ENCODE measurements around the gene ACTN2.

Gene ACTN2

GRCh38 chr1:236691348-236691747 lies 5.0 kb downstream of the ACTN2 start:
- no peak for DNase-seq (ENCODE audit: low spot score)

GRCh38 chr1:236692128-236692527 lies 5.8 kb downstream of the ACTN2 start:
- DNase-seq (ENCODE audit: low spot score), result no peak

- no peak for DNase-seq (ENCODE audit: low spot score)
Measured at GRCh38 chr1:236692742-236693141, 6.4 kb downstream of the ACTN2 start.

GRCh38 chr1:236699366-236699765 lies 13.1 kb downstream of the ACTN2 start:
- no peak for DNase-seq (ENCODE audit: low spot score)

GRCh38 chr1:236700903-236701302 lies 14.6 kb downstream of the ACTN2 start:
- DNase-seq (ENCODE audit: low spot score), result no peak

GRCh38 chr1:236701782-236702181 lies 15.5 kb downstream of the ACTN2 start:
- no peak for DNase-seq (ENCODE audit: low spot score)

- no peak for DNase-seq (ENCODE audit: low spot score)
Measured at GRCh38 chr1:236702791-236703394, 16.6 kb downstream of the ACTN2 start.

- no peak for DNase-seq (ENCODE audit: low spot score)
Measured at GRCh38 chr1:236705771-236706170, 19.5 kb downstream of the ACTN2 start.

- DNase-seq (ENCODE audit: low spot score), result no peak
Measured at GRCh38 chr1:236706183-236706582, 19.9 kb downstream of the ACTN2 start.

GRCh38 chr1:236710328-236710892 lies 24.1 kb downstream of the ACTN2 start:
- DNase-seq (ENCODE audit: low spot score), result no peak

GRCh38 chr1:236716160-236716559 lies 29.9 kb downstream of the ACTN2 start:
- DNase-seq (ENCODE audit: low spot score), result no peak

- DNase-seq (ENCODE audit: low spot score), result no peak
Measured at GRCh38 chr1:236717811-236718210, 31.5 kb downstream of the ACTN2 start.

- DNase-seq (ENCODE audit: low spot score), result no peak
Measured at GRCh38 chr1:236718328-236718727, 32.0 kb downstream of the ACTN2 start.

- no peak for DNase-seq (ENCODE audit: low spot score)
Measured at GRCh38 chr1:236720206-236720605, 33.9 kb downstream of the ACTN2 start.

GRCh38 chr1:236720611-236721010 lies 34.3 kb downstream of the ACTN2 start:
- no peak for DNase-seq (ENCODE audit: low spot score)

- DNase-seq (ENCODE audit: low spot score), result no peak
Measured at GRCh38 chr1:236724049-236724448, 37.8 kb downstream of the ACTN2 start.

- no peak for DNase-seq (ENCODE audit: low spot score)
Measured at GRCh38 chr1:236724506-236724905, 38.2 kb downstream of the ACTN2 start.

GRCh38 chr1:236725668-236726067 lies 39.4 kb downstream of the ACTN2 start:
- no peak for DNase-seq (ENCODE audit: low spot score)

- DNase-seq (ENCODE audit: low spot score), result no peak
Measured at GRCh38 chr1:236727521-236727920, 41.2 kb downstream of the ACTN2 start.

GRCh38 chr1:236728752-236729151 lies 42.5 kb downstream of the ACTN2 start:
- no peak for DNase-seq (ENCODE audit: low spot score)

- DNase-seq (ENCODE audit: low spot score), result no peak
Measured at GRCh38 chr1:236733653-236734052, 47.4 kb downstream of the ACTN2 start.

- no peak for DNase-seq (ENCODE audit: low spot score)
Measured at GRCh38 chr1:236734141-236734765, 48.0 kb downstream of the ACTN2 start.

- no peak for DNase-seq (ENCODE audit: low spot score)
Measured at GRCh38 chr1:236736761-236737160, 50.5 kb downstream of the ACTN2 start.

- no peak for DNase-seq (ENCODE audit: low spot score)
Measured at GRCh38 chr1:236741753-236742152, 55.5 kb downstream of the ACTN2 start.

Measured in CD4-positive, alpha-beta T cell treated with Interleukin-15 for 4 hours (primary cell).